Neural cell (in vitro differentiated cells): ENCODE data around the gene IGF2BP3.
"Not testable (repeated sequence)": the region's sequence is repeated elsewhere in the genome, so short reads cannot be mapped to it uniquely, and the experiment has no call there.

Experiments used
- EP300 ChIP-seq: fragments of 450-650 bp; conservative IDR thresholded peaks from 2 replicates; pipeline ENCODE4 v1.6.1; 2014; ENCODE audit warnings: antibody characterized with exemption, mild to moderate bottlenecking, moderate library complexity; ENCODE audit not compliant: poor library complexity, severe bottlenecking
- EZH2 ChIP-seq: fragments of 200-600, 300-800 bp; shearing (Covaris generic), sonication (generic); IDR thresholded peaks from 2 replicates; pipeline ENCODE4 v1.6.1; 2014; ENCODE audit warnings: antibody characterized with exemption, low read length, borderline replicate concordance, mild to moderate bottlenecking; ENCODE audit not compliant: insufficient read depth, poor library complexity, severe bottlenecking
- MXI1 ChIP-seq: fragments of 450-650 bp; conservative IDR thresholded peaks from 2 replicates; pipeline ENCODE4 v1.6.1; 2014; ENCODE audit warnings: antibody characterized with exemption, mild to moderate bottlenecking; ENCODE audit not compliant: poor library complexity, severe bottlenecking
- RAD21 ChIP-seq: fragments of 450-650 bp; conservative IDR thresholded peaks from 2 replicates; pipeline ENCODE4 v1.6.1; 2014; ENCODE audit warnings: antibody characterized with exemption, mild to moderate bottlenecking, moderate library complexity
- SMC3 ChIP-seq: fragments of 450-650 bp; conservative IDR thresholded peaks from 2 replicates; pipeline ENCODE4 v1.6.1; 2014; ENCODE audit warnings: antibody characterized with exemption, mild to moderate bottlenecking, moderate library complexity; ENCODE audit not compliant: poor library complexity
- TAF1 ChIP-seq: IDR thresholded peaks from 2 replicates; pipeline ENCODE4 v1.6.1; 2012; ENCODE audit warnings: low read depth
- TF ChIP-seq, protein P1 (sequence below): fragments of 450-650 bp; IDR thresholded peaks from 2 replicates; pipeline ENCODE4 v1.5.1; 2014; ENCODE audit warnings: antibody characterized with exemption, mild to moderate bottlenecking, moderate library complexity; ENCODE audit not compliant: poor library complexity, severe bottlenecking

DNA sequence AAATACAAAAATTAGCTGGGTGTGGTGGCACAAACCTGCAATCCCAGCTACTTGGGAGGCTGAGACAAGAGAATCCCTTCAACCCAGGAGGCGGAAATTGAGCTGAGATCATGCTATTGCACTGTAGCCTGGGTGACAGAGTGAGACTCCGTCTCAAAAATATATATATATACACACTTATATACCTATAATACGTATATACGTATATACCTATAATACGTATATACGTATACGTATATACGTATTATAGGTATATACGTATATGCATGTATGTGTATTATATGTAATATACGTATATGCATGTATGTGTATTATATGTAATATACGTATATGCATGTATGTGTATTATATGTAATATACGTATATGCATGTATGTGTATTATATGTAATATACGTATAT is 18.4 kb upstream of the IGF2BP3 start:
- TF ChIP-seq EP300, RAD21, TAF1, SMC3, EZH2, MXI1: not testable (repeated sequence)
- TF ChIP-seq, protein P1, sequence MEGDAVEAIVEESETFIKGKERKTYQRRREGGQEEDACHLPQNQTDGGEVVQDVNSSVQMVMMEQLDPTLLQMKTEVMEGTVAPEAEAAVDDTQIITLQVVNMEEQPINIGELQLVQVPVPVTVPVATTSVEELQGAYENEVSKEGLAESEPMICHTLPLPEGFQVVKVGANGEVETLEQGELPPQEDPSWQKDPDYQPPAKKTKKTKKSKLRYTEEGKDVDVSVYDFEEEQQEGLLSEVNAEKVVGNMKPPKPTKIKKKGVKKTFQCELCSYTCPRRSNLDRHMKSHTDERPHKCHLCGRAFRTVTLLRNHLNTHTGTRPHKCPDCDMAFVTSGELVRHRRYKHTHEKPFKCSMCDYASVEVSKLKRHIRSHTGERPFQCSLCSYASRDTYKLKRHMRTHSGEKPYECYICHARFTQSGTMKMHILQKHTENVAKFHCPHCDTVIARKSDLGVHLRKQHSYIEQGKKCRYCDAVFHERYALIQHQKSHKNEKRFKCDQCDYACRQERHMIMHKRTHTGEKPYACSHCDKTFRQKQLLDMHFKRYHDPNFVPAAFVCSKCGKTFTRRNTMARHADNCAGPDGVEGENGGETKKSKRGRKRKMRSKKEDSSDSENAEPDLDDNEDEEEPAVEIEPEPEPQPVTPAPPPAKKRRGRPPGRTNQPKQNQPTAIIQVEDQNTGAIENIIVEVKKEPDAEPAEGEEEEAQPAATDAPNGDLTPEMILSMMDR: not testable (repeated sequence)
